SHP77 treated with DMSO at 0.1 percent for 48 hours (cell line): Measurements from ENCODE around the gene FAHD1.
A peak's percentile ranks its signal among the peaks of the same experiment; 100 is the strongest.

Experiments used
- DNase-seq: peaks from one replicate; lab custom pipeline; 2025; lab: John Stamatoyannopoulos, UW

Gene FAHD1

DNA sequence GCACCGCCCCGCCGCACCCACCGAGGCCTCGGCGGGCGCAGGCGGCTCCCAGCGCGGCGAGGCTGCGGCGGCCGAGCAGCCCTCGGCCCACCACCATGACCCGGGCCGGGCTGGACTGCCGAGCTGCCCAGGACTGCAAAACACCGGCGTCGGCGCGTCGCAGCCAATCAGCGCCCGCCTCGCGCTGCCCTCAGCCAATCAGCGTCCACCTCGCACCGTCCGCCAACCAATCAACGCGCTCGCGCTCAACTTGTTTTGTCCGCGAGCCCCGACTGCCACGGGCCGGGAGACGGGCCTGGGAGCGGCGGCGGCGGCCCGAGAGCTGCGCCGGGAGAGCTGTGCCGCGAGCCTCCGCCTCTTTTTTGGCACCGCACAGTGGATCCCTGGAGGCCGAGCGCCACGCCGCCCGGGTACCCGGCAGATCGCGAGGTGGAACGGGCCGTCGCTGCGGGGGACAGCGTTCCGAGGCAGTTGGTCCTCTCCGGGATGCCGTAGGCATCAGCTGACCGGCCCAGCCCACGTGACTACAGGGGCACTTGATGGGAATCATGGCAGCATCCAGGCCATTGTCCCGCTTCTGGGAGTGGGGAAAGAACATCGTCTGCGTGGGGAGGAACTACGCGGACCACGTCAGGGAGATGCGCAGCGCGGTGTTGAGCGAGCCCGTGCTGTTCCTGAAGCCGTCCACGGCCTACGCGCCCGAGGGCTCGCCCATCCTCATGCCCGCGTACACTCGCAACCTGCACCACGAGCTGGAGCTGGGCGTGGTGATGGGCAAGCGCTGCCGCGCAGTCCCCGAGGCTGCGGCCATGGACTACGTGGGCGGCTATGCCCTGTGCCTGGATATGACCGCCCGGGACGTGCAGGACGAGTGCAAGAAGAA, at the start of gene FAHD1, which contains the start of gene HAGH:
FAHD1 (plus strand) TSS at position 516 of the 883 bp plus-strand sequence; CDS start at position 549, 33 bp downstream.
HAGH (minus strand) TSS at position 135 of the 883 bp plus-strand sequence; CDS start at position 97, 38 bp downstream.
- DNase-seq, result peak; percentile 76

DNA sequence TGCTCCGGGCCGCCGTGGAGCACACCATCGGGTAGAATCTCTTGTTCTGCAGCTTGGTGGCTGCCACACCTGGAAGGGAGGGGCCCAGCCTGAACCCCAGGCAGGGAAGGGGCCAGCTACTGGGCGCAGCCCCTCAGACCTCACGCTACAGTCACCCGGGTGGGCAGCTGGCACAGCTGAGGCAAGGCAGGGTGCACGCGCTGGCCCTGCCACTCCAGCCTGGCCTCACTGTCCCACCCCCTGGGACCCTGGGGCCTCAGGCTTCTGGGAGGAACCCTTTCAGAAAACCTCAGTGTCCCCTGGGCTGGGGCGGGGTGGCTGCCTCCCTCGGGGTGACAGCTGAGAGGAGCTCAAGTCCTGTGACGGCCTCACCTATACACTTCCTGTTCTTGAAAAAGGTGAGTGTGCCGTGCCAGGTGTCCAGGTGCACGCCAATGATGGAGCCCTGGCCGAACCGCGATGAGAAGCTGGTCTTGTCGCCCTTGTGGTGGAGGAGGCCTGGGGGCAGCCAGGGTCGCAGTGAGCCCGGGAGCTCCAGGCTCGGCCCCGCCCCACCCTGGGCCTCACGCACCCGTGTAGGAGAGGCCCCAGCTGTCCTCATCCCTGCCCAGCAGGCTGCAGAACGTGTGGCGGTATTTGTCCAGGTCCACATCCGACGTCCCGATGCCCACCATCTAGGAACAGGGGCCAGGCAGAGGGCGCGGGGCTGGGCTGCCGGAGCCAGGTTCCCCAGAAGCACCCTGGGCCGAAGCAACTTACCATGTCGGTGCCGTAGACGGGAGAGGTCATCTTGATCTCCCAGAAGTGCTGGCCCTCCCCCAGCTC, 49.4 kb upstream of the FAHD1 start:
- DNase-seq, result no peak

GRCh38 chr16:1778200-1779179, 48.5 kb upstream of the FAHD1 start:
- no peak for DNase-seq

GRCh38 chr16:1779234-1779701, 47.7 kb upstream of the FAHD1 start:
- no peak for DNase-seq

DNA sequence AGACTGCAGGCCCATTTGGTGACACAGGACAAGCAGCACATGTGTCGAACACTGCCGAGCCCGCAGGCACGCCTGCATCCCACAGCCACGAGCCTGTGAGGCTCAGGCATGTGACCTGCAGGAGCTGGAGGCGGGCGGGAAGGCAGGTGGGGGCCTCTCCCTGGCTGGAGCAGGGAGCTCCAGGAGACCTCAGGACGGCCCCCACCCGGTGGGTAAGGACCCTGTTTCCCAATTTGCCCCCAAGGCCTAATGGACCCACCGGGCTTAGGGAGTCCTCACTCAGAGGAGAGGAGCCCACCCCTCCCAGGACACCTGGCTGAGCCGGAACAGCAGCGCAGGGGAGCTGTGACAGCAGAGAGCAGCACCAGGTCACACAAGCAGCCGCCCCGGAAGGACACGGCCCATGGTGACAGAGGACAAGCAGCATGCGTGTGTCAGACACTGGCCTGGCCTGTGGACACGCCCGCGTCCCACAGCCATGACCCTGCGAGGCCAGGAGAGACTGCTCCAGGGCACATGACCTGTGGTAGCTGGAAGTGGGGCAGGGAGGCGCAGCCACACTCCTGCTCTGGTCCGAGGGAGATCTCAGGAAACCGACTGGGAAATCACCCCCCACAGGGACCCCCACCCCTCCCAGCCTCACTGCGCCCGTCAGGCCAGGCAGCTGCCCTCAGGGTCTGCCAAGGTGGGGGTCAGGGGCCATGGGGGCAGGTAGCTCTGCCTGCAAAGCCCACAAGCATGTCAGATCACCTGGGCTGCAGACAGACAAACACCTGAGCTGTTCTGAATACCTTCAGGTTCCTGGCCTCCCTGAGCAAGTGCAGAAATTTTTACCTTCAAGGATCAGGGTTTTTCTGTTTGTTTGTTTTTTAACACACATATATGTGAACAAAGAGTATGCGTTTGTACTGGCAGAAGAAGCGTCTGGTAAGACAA, 47.0 kb upstream of the FAHD1 start:
- no peak for DNase-seq

DNA sequence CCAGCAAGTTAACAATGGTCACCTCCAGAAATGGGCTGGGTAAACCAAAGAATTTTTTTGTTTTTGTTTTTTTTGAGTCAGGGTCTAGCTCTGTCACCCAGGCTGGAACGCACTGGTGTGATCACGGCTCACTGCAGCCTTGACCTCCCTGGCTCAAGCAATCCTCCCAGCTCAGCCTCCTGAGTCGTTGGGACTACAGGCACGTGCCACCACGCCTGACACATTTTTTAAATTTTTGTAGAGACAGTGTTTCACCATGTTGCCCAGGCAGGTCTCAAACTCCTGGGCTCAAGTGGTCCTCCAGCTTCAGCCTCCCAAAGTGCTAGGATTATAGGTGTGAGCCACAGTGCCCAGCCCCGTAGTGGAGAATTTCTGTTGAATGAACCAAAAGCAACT, 46.3 kb upstream of the FAHD1 start:
- no peak for DNase-seq

- no peak for DNase-seq
Measured at GRCh38 chr16:1781254-1781653, 45.8 kb upstream of the FAHD1 start.

GRCh38 chr16:1781758-1782407, 45.1 kb upstream of the FAHD1 start:
- no peak for DNase-seq

GRCh38 chr16:1782408-1783264, 44.4 kb upstream of the FAHD1 start, which contains the start of the genes NUBP2 and SPSB3:
Gene NUBP2 (plus strand): TSS chr16:1782960. CDS start chr16:1783021, 61 bp downstream.
Gene SPSB3 (minus strand): TSS chr16:1782571. CDS start chr16:1781483, 1,088 bp downstream.
- peak; percentile 97 for DNase-seq

DNA sequence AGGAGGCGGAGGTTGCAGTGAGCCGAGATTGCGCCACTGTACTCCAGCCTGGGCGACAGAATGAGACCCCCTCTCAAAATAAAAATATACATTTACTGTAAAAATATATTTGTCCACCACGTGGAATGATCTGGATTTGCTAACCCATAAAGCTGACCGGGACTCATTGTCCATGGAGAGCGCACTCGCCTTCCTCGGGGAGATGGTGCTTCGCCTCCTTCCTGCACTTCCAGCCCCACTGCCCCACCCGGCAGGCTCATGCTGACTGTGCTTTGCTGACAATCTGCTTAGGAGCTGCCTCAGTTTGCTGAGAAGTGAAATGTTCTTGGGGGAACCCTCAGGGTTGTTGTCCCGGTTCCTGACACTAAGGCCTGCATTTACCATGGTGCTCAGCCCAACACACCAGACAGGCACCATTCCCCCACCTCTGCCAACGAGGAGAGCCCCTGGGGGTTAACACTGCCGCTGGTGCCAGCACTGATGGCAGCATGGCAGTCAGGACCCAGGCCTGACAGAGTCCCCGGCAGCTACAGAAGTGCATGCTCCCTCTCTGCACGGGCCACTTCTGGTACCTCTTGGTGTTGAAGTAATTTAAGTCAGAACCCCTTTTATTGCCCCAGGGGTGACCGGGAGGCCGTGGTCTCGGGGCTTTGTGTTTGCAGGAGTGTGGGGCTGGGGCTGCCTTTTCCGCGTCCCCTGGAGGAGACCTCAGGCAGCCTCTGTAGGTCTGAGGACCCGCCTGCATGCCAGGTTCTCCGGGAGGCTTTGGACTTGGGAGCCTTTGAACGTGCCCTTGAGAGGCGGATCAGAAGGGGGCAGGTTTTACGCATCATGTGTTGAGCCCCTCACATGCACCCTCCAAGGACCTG, 41.8 kb upstream of the FAHD1 start:
- no peak for DNase-seq

- no peak for DNase-seq
Measured at GRCh38 chr16:1785846-1786170, 41.2 kb upstream of the FAHD1 start.

DNA sequence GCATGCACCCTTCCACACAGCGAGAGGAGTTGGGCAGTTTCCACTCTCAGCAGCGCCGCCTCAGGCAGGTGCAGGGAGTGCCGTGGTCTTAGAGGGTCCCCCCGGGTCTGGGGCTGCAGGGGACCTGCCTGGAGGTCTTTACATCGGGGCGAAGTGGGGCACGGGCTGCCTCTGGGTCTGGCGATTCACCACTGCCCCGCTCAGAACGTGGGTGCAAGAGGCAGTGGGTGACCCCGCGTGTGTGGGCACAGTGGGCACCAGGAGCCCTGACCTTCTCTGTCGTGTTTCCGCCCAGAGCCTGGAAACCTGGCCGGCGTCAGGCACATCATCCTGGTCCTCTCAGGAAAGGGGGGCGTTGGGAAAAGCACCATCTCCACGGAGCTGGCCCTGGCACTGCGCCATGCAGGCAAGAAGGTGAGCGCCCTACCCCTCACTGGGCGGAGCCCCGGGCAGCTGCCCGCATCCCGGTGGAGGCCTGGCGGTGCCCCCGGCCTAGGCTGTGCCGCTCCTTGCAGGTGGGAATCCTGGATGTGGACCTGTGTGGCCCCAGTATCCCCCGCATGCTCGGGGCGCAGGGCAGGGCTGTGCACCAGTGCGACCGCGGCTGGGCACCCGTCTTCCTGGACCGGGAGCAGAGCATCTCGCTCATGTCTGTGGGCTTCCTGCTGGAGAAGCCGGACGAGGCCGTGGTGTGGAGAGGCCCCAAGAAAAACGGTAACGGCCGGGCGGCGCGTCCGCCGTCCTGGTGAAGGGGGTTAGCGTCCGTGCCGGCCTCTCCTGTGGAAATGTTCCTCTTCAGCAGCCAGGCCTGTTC, 40.6 kb upstream of the FAHD1 start:
- no peak for DNase-seq

- no peak for DNase-seq
Measured at GRCh38 chr16:1787056-1787321, 40.0 kb upstream of the FAHD1 start.

DNA sequence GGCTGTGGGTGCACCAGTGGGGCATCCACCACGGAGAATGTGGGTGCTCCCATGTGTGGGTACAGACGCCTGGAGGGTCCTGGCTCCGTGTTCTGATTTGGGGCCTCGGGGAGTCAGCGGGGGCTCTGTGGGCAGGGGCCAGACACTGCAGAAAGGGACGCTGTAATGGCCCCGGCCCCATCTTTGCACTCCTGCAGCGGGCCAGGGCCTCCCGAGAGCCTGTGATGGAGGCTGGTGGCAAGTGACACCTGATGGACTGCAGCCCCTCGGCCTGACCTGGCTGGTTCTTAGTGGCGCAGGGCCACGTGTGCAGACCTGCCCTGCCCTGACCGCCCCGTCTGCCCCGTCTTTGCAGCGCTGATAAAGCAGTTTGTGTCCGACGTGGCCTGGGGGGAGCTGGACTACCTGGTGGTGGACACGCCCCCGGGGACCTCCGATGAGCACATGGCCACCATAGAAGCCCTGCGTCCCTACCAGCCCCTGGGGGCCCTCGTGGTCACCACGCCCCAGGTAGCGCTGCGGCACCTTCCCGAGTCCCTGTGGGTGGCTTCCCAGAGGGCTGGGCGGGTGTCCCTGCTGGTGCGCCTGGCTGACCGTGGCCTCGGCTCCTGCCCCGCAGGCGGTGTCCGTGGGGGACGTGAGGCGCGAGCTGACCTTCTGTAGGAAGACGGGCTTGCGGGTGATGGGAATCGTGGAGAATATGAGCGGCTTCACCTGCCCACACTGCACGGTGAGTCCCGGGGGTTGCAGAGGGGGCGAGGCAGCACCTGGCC, 39.5 kb upstream of the FAHD1 start:
- no peak for DNase-seq

DNA sequence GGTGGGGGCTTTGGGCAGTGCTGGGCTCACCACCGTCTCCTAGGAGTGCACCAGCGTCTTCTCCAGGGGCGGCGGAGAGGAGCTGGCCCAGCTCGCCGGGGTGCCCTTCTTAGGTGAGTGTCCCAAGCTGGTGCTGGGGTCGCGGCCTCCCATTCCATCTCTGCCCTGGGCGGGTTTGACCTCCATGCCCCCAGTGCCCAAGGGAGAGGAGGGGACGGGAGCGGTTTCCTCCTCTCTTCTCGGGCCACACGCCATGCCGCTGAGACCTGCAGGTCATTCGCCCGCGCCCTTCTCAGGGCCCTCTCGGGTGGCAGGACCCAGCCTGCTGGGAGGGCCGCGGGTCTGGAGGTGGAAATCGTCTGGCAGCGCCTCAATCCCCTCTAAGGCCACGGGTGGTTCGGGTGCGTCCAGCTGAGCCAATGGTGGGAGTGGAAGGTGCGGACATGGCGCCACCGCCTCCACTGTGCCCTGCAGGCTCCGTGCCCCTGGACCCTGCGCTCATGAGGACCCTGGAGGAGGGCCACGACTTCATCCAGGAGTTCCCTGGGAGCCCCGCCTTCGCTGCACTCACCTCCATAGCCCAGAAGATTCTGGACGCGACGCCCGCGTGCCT, 38.8 kb upstream of the FAHD1 start:
- no peak for DNase-seq

- no peak for DNase-seq
Measured at GRCh38 chr16:1788708-1789100, 38.3 kb upstream of the FAHD1 start.
